ENCODE measurements around the gene ARFIP1. TPM values are rescaled to one million over a fixed set of nuclear protein-coding genes. Genes with fewer than 3 reads are reported as not detected.

ARFIP1 gene
- total and polyA plus RNA-seq, 2 of the 8 experiments (the other 6 are each of a cell fraction or from before 2014, with no cell fraction given), result 13.5 to 38.0 TPM

- H4K5ac ChIP-seq (ENCODE audit: insufficient read length, low read depth, low read length), result no peak overlapping the region
- no peaks in the 10 kb centered on the region for H3K9me3 ChIP-seq (ENCODE audit: insufficient read depth in 2 of 2, low read depth in 1 of 2, low read length in 1 of 2)
- peaks cover 14% of the 10 kb centered on the region for H3K23me2 ChIP-seq (ENCODE audit: low read depth, low read length)
- H3K9ac ChIP-seq (replicated peaks in 1 of 4; ENCODE audit: extremely low read depth in 1 of 4, low read depth in 3 of 4, low read length in 3 of 4), result no peak overlapping the region
- H3K79me2 ChIP-seq (ENCODE audit: control insufficient read depth in 1 of 2, insufficient read depth in 2 of 2, low read length in 2 of 2), result peaks cover 0 to 12% of the 10 kb centered on the region in 2 experiments; a peak in 2 of 4 replicates
- H3K4me3 ChIP-seq (ENCODE audit: extremely low read depth in 1 of 4, insufficient read depth in 2 of 4, low read depth in 3 of 4, low read length in 4 of 4), result no peak overlapping the region
- H3K79me1 ChIP-seq (ENCODE audit: low read depth, low read length), result no peaks in the 10 kb centered on the region
- H2BK15ac ChIP-seq (ENCODE audit: low read length), result no peak overlapping the region
- H3K23ac ChIP-seq (ENCODE audit: insufficient read length), result no peak overlapping the region
- H2BK120ac ChIP-seq (replicated peaks; ENCODE audit: low read depth, low read length), result no peak overlapping the region
- CTCF ChIA-PET (ENCODE audit: partially characterized antibody), result interaction anchor here (0.6 kb wide), 1 partner anchor 986 kb away, joined by 3 read pairs; no protein-coding TSS in a partner anchor
- no peaks in the 10 kb centered on the region for H3K36me3 ChIP-seq (ENCODE audit: control insufficient read depth in 2 of 4, insufficient read depth in 4 of 4, low read length in 3 of 4)
- peaks cover 0 to 4% of the 10 kb centered on the region in 2 experiments for H4K20me1 ChIP-seq (replicated peaks in 1 of 2; ENCODE audit: control insufficient read depth in 1 of 2, insufficient read depth in 2 of 2, low read length in 2 of 2)
- no peak overlapping the region for H3K4ac ChIP-seq (replicated peaks; ENCODE audit: insufficient read length, low read depth, low read length)
- no peaks in the 10 kb centered on the region for H3K27me3 ChIP-seq (replicated peaks in 1 of 4; ENCODE audit: control insufficient read depth in 3 of 4, extremely low read depth in 1 of 4, insufficient read depth in 3 of 4, low read length in 3 of 4)
- no peak overlapping the region for H3K56ac ChIP-seq (replicated peaks; ENCODE audit: insufficient read length, low read depth, low read length)
- no peak overlapping the region for H2BK5ac ChIP-seq (ENCODE audit: low read depth, low read length)
- no peak overlapping the region for H3K18ac ChIP-seq (ENCODE audit: extremely low read depth, low read length)
- H2BK12ac ChIP-seq (ENCODE audit: low read depth, low read length), result no peak overlapping the region
- no peak overlapping the region for H2AK5ac ChIP-seq (ENCODE audit: low read depth, low read length)
- TF ChIP-seq TEAD4 (IDR thresholded peaks at IDR 0.05; ENCODE audit: low read depth, low read length), result no peak
- TF ChIP-seq POLR2A (IDR thresholded peaks at IDR 0.05; ENCODE audit: control extremely low read depth in 1 of 2, low read depth in 2 of 2, low read length in 2 of 2), result no peak
- no peak for TF ChIP-seq POU5F1 (IDR thresholded peaks at IDR 0.05; ENCODE audit: low read depth, low read length)
- TF ChIP-seq RNF2 (IDR thresholded peaks at IDR 0.05; ENCODE audit: borderline replicate concordance, low read depth, low read length, missing control alignments, poor library complexity, severe bottlenecking), result no peak
- TF ChIP-seq CBX5 (IDR thresholded peaks at IDR 0.05; ENCODE audit: low read depth, low read length), result no peak
- no peak for TF ChIP-seq SP2 (IDR thresholded peaks at IDR 0.05; ENCODE audit: low read length)
- no peak for TF ChIP-seq ATF3 (IDR thresholded peaks at IDR 0.05; ENCODE audit: insufficient read depth, low read depth, low read length)
- no peak for TF ChIP-seq KDM4A (IDR thresholded peaks at IDR 0.05; ENCODE audit: low read depth, low read length, severe bottlenecking)
- H4K8ac ChIP-seq (ENCODE audit: extremely low read depth, insufficient read depth, low read length), result no peak overlapping the region
- FAIRE-seq (no peak), DNase-seq (ENCODE audit: low read depth in 1 of 2, low spot score in 2 of 2) (no peak)
- H3K4me2 ChIP-seq (ENCODE audit: insufficient read depth in 1 of 2, low read depth in 2 of 2, low read length in 2 of 2), result no peak overlapping the region
- H3K27ac ChIP-seq (ENCODE audit: low read depth, low read length), result no peak overlapping the region
- no peak overlapping the region for H2BK20ac ChIP-seq (ENCODE audit: low read length)
- peaks cover 0 to 4% (median 1%) of the 10 kb centered on the region in 4 experiments; a peak in 1 of 7 replicates for H3K4me1 ChIP-seq (replicated peaks in 1 of 4; ENCODE audit: control insufficient read depth in 3 of 4, insufficient read depth in 4 of 4, low read length in 3 of 4)
- H4K91ac ChIP-seq (replicated peaks; ENCODE audit: insufficient read length, low read length), result no peak overlapping the region
- POLR2A ChIA-PET (ENCODE audit: partially characterized antibody), result no interaction called here
- no peak overlapping the region for H3K14ac ChIP-seq (ENCODE audit: insufficient read length)
- no peak overlapping the region for H2AFZ ChIP-seq (ENCODE audit: low read length)
Observed at GRCh38 chr4:152776352-152776751, 3.4 kb upstream of the ARFIP1 start.
